ENCODE data around the gene TRIM6.
"Not testable (repeated sequence)": the region's sequence is repeated elsewhere in the genome, so short reads cannot be mapped to it uniquely, and the experiment has no call there.

The TRIM6 gene, protein sequence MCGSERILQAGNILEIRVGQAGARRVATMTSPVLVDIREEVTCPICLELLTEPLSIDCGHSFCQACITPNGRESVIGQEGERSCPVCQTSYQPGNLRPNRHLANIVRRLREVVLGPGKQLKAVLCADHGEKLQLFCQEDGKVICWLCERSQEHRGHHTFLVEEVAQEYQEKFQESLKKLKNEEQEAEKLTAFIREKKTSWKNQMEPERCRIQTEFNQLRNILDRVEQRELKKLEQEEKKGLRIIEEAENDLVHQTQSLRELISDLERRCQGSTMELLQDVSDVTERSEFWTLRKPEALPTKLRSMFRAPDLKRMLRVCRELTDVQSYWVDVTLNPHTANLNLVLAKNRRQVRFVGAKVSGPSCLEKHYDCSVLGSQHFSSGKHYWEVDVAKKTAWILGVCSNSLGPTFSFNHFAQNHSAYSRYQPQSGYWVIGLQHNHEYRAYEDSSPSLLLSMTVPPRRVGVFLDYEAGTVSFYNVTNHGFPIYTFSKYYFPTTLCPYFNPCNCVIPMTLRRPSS

DNA sequence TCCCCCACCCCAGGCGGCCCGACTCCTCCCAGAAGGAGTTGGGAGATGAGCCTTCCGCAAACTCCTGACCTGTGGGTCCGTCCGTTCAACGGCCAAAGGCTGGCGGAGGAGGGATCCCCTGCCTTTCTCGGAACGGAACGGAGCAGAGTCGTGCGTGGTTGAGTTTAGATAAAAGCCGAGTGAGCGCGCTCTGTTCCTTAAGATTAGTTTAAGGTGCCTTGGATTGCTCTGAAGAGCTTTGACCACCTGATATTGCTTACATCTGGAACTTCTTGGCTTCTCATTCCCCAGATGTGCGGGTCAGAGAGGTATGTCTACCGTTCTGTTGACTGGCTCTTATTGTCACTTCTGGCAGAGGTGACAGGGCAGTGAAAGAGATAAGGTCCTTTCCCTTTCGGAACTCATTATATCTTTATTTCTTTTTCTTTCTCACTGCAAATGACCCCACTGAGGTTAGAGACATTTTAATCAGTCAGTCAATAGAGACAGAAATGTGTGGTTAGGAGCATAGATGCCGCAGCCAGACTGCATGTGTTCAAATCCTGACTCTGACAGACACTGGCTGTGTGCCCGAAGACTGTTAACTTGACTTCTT is at the start of gene TRIM6:
Gene TRIM6, plus strand, starts transcription at position 31 of the 595 bp plus-strand sequence. Its CDS starts 261 bp downstream, at position 292.
- no peak for DNase-seq

DNA sequence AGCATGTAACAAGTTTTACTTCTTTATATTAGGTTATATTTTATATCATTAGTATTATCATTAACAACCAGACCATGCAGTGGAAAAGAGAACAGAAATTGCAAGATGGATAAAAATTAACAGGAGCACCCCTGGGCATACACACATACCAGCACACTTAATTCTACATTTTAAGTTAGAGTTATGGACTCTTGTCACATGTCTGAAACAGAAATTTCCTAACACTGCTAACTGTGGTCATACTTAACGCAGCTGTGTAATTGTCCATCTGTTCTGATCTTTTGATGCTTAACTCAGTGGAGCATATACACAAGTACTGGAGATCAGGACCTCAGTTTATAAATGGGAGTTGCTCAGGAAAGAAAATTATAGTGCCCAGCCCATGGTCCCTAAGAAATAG is 48.5 kb upstream of the TRIM6 start:
- DNase-seq: no peak

DNA sequence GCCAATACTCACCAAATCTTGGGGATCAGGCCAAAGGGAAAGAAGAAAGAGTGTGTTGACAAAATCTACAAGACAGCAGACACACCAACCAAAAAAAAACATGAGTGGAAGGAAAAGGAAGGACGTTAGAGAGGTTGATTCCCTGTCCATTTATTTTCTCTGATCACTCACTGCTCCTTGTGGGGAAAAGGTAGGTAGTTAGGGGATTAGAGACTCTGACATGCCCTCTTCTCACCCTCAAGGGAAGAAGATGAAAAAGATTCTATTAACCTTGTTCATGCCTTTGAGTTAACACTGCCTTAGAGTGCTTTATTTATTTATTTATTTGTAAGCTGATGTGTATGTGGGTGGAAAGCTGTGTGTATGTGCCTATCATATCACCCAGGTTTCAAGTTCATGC is 48.0 kb upstream of the TRIM6 start, which contains the start of gene OR52H1:
Gene OR52H1, minus strand, starts transcription at position 101 of the 400 bp plus-strand sequence. CDS start 3,035 bp downstream, outside the sequence.
- no peak for DNase-seq

DNA sequence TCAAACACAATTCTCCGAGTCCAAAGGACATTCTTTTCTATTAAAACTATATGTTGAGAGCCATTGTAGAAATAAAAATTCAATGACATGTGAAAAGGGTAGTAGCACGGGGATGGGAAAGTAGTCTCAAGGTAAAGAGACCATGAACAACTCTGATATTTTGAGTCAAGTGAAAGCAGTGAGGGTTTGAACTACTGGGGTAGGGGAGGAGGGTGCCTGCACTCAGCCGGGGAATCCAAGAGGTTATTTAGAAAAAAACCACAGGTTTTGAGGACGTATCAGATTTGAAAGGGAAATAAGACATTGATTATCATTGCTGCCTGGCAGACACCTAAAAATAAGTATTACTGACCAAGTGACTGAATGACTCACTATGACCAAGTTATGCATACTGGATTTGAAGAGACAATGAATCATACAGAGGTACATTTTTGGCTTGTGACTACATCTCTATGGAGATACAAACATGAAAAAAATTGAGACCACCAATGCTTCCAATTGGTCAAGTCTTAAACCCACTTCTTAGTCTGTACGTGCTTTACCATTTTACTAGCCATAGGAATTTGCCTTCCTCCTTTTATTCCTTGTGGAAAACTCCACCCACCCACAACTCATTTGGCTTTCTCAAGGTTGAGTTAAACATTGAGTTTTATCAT is 45.9 kb upstream of the TRIM6 start:
- DNase-seq: no peak

DNA sequence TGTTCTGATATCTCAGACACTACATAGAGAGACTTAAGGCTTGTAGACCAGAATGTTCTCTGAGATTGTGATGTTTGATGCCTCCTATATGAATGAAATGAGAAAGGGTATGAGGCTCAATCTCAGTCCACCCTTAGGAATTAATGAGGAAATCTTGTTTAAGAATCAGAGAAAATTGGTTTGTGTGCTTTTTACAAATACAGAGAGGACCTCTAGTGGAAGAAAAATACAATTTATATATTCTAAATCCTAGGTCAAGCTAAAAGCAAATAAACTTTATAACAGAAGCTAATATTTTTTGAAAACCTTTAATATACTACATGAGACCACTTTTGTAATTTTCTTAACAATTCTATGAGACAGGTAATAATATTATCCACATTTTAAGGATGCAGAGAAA is 43.1 kb upstream of the TRIM6 start:
- no peak for DNase-seq

DNA sequence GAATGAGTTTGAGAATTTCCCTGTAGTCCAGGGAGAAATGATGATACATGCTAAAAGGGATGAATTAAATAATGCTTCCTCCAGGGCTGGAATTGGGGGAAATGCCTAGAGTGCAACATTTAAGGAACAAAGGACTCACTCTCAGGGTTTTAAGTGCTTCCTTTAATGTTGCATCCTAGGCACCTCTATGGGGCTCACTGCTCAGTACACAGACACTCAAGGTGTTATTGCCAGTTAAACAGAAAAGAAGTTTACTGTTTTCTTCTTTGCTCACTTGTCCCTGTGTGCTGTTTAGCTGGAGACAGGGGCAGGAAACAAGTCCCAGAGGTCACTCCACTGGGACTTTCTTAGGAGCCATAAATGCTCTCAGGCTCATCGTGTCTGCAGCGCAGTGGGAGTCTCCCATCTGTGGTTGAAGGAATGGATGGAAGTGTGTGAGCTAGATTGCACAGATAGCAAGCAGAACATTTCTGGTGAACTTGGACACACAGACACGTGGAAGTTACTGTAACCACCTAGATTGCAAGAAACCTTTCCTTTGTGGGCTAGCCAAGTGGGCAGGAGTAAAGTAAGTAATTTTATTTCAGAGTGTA is 39.7 kb upstream of the TRIM6 start:
- DNase-seq: no peak

DNA sequence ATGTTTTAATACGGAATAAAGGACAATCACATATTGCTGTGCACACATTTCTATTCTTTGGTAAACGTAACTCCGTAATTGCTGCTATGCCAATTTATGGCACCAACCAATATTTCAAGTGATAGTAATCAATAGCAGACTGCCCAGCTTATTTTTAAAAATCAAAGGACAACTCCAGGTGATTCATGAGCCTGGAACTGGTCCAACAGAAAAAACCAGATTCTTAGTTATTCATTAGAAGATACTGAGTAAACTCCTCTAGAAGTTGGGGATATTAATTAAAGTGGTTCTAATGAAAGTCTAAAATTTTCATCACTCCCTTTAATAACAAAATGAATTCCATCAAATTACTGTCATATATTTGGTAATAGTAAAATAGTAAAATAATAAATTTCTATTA is 38.7 kb upstream of the TRIM6 start:
- no peak for DNase-seq

DNA sequence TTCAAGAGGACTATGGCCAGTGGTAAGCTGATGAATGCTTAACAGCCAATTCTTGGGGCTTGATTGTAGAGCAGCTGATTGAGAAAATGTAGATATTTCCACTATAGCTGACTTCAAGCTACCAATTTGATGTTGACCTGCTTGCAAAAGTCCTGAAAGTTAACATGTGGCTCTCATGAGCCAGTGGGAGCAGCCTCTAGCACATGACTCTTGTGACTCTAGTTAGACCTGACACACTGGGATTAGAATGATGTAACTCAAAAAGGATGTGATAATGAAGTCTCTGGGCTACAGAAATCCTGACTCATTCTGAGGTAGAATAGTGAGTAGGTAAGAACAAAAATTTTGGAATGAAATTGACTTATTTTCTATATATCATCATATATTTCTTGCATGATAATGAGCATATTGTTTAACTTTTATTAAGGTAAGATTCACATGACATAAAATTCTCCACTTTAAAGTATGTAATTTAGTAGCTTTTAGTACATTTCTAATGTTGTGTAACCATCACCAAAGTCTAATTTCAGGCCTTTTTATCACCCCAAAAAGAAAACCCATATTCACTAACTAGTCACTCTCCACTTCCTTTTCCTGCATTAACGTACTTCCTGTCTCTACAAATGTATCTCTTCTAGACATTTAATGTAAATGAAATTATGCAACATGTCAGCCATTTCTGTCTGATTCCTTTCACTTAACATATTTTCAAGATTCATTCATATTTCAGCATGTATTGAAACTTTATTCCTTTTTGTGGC is 32.0 kb upstream of the TRIM6 start:
- DNase-seq: no peak

DNA sequence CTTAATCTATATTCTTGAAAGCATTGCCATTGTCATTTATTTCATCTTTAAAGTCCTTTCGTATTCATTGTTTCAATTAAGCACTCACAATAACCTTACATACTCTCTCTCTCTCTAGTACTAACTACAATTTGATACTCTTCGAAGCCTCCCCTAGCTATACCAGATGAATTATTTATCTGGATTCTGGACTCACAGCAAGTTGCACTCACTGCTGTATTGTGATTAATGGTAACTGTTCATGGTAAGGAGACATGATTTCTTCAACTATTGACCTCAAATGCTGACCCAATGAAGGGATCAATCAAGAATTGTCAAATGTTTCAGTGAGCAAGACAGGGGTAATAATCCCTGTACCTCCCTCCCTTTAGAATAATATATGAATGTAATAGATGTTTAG is 21.8 kb upstream of the TRIM6 start:
- no peak for DNase-seq

DNA sequence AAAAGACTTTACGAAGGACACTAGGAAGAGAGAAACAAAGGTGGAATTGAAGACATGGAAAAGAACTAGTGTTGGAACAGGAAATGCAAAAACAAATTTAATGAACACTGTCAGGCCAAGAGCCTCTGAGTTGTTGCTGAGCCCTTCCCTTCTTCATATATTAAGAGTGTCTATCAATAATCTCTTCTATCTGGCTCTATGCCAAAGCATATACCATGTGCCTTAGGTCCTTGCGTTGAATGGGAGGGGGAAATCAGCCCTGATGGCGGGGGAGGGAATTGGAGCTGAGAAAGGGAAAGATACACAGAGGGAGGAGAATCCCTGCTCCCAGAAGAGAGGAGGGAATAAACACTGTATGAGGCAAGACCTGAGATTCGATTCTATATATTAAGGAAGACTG is 21.3 kb upstream of the TRIM6 start:
- DNase-seq: no peak

DNA sequence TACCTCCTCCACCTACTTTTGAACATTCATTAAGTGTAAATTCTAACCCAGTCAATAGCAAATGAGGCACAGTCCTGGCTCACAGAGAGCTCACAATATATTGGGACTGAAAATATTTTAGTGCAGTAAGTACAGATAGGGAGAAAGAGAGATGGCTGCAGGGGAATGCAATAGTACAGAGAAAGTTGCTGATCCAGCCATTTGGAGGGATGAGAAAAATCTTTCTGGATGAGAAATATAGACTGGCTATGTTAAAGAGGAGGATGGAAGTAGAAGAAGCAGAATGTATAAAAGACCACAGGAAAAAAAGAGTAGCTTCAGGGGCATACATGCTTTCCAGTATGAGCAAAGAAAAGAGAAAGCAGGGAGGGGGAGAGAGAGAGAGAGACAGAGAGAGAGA is 19.3 kb upstream of the TRIM6 start:
- DNase-seq: no peak

DNA sequence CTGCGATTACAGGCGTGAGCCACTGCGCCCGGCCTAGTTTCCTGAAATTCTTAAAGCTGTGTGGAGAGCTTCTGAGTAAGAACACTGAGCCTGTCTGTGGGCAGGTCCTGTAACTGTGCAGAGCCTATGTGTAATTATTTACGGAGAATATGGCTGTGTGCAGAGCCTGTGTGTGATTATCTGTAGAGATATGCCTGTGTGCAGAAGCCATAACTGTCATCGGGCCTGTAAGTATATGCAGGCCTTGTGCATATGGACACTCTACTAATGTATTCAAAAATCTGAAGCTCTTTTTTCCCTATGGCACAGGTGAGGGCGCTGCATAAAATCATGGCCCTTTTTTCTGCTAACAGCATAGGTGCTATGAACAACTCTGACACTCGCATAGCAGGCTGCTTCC is 15.9 kb upstream of the TRIM6 start, which contains the start of gene OR52B6:
Gene OR52B6, plus strand, starts transcription at position 301 of the 400 bp plus-strand sequence. Its CDS starts 0 bp downstream, at position 301.
- no peak for DNase-seq

DNA sequence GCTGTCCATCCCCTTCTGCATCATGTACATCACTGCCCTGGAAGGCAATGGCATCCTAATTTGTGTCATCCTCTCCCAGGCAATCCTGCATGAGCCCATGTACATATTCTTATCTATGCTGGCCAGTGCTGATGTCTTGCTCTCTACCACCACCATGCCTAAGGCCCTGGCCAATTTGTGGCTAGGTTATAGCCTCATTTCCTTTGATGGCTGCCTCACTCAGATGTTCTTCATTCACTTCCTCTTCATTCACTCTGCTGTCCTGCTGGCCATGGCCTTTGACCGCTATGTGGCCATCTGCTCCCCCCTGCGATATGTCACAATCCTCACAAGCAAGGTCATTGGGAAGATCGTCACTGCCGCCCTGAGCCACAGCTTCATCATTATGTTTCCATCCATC is 15.4 kb upstream of the TRIM6 start:
- no peak for DNase-seq

DNA sequence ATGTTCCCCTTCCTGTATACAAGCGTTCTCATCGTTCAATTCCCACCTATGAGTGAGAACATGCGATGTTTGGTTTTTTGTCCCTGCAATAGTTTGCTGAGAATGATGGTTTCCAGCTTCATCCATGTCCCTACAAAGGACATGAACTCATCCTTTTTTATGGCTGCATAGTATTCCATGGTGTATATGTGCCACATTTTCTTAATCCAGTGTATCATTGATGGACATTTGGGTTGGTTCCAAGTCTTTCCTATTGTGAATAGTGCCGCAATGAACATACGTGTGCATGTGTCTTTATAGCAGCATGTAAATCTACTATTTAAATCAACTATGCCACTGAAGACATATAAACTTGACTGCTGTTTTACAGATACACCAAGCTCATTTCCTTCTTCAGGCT is 12.0 kb upstream of the TRIM6 start:
- DNase-seq: not testable (repeated sequence)

DNA sequence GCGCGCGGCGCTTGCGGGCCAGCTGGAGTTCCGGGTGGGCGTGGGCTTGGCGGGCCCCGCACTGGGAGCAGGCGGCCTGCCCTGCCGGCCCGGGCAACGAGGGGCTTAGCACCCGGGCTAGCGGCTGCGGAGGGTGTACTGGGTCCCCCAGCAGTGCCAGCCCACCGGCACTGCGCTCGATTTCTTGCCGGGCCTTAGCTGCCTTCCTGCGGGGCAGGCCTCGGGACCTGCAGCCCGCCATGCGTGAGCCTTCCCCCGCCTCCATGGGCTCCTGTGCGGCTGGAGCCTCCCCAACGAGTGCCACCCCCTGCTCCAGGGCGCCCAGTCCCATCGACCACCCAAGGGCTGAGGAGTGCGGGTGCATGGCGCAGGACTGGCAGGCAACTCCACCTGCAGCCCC is 6.5 kb upstream of the TRIM6 start:
- DNase-seq: not testable (repeated sequence)

DNA sequence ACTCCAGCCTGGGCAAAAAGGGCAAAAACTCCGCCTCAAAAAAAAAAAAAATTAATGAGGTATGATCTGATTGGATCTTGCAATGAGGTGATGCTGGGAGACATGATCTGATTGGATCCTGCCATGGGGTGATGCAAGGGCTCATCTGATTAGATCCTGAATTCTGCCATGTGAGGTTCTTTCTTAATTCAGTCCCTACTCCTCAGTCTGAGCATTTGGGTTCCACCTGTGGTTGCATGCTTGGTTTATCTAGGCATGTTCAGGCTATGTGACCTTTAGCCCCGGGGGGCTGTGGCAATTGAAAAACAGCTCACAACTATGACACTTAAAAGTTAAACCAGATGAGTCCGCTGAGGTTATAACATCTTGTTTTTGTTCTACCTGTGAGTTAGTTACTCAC is 4.8 kb upstream of the TRIM6 start:
- DNase-seq: no peak

DNA sequence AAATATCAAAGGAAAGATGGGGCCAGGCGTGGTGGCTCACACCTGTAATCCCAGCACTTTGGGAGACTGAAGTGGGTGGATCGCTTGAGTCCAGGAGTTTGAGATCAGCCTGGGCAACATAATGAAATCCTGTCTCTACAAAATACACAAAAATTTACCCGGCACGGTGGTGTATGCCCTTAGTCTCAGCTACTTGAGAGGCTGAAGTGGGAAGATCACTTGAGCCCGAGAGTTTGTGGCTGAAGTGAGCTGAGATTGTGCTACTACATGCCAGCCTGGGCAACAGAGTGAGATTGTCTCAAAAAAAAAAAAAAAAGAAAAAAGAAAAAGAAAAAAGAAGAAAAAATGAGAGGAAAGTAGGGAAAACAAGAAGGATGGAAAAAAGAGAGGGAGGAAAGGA is 3.8 kb upstream of the TRIM6 start:
- DNase-seq: no peak

DNA sequence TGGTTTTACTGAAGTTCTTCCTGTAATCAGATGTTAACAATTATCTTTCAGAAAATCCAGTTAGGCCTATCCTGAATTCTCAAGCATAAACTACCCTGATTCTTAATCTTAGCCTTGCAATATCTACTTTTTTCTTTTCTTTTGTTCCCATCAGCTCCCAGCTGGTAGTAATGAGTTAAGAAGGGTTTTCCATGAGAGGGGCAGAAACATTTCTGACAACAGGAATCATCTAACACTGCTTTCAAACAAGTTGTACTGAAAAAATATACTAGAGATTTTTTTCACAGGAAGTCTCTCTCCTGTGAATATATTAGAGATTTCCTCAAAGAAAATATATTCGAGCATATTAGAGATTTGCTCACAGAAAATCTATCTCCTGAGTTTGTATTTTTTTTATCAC is 3.3 kb upstream of the TRIM6 start:
- DNase-seq: no peak

DNA sequence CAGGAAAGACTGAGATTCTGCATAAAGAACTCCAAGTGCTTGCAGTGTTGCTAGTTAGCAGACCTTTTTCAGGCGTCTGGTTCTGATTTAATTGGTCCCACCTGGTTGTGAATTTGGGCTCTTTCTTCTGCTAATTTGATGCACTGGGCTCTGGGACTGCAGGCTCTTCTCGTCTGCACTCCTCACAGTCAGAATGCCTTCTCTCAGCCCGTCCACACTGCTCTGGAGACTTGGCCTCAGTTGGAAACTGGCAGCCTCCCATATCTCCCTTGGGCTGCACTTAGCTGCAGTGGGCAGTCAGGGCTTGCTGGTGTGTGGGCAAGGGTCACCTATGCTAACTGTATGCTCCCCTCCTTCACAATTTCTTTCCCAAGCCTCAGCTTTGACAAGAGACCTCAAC is 1.5 kb downstream of the TRIM6 start:
- DNase-seq: no peak

DNA sequence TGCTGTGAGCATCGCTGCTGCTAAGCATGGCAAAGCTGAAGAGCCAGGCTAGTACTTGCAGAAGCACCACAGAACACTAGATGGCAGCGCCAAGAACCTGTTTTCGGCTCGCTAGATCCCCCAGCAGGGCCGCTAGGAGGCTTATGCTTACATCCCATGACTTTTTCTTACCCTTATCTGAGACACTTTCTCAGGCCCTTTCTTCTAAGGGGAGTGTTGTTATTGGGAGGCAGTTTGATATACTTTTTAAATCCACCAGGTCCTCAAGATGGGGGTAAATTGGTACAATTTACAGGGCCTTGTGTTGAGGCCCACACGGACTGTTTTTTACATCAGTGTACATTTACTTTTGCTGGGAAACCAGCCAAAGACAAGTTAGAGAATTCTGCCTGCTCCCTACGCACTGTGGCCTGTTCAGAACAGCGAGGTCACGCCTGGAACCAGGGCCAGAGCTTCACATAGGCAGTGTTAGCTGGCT is 4.0 kb downstream of the TRIM6 start:
- peak; percentile 37 for DNase-seq

DNA sequence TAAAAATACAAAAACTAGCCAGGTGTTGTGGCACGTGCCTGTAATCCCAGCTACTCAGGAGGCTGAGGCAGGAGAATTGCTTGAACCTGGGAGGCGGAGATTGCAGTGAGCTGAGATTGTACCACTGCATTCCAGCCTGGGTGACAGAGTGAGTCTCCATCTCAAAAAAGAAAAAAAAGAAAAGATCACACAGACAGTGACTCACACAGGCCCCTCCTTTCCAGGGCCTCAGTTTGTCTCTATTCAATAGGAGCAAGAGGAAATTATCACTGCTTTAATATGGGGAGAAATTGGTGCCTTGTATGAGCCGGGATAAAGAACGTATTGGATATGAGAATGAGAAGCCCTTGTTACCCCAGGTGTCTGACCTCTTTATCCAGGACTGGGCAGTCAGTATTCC is 6.4 kb downstream of the TRIM6 start:
- not testable (repeated sequence) for DNase-seq

DNA sequence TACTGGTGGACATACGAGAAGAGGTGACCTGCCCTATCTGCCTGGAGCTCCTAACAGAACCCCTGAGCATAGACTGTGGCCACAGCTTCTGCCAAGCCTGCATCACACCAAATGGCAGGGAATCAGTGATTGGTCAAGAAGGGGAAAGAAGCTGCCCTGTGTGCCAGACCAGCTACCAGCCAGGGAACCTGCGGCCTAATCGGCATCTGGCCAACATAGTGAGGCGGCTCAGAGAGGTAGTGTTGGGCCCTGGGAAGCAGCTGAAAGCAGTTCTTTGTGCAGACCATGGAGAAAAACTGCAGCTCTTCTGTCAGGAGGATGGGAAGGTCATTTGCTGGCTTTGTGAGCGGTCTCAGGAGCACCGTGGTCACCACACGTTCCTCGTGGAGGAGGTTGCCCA is 6.9 kb downstream of the TRIM6 start:
- DNase-seq: no peak

Data from NCI-H526 treated with DMSO at 0.1 percent for 48 hours (cell line).